ENCODE measurements around the gene ST3GAL4. TPM values are rescaled to one million over a fixed set of nuclear protein-coding genes. Genes with fewer than 3 reads are reported as not detected.

Gene ST3GAL4
- total and polyA plus RNA-seq, 2 of the 8 experiments (the other 6 are each of a cell fraction or from before 2014, with no cell fraction given) = 15.6 to 20.0 TPM

GRCh38 chr11:126311401-126312291 is 43.8 kb upstream of the ST3GAL4 start:
- Histone ChIP-seq H2BK5ac (ENCODE audit: low read depth, low read length) (no peak overlapping the region), H3K36me3 (ENCODE audit: control insufficient read depth in 2 of 4, insufficient read depth in 4 of 4, low read length in 3 of 4) (peaks cover 0 to 4% (median 2%) of the 10 kb centered on the region in 4 experiments; a peak in 2 of 8 replicates), H3K9me3 (ENCODE audit: insufficient read depth in 2 of 2, low read depth in 1 of 2, low read length in 1 of 2) (no peaks in the 10 kb centered on the region), H4K20me1 (replicated peaks in 1 of 2; ENCODE audit: control insufficient read depth in 1 of 2, insufficient read depth in 2 of 2, low read length in 2 of 2) (peaks cover 0 to 1% of the 10 kb centered on the region in 2 experiments), H3K4ac (replicated peaks; ENCODE audit: insufficient read length, low read depth, low read length) (no peak overlapping the region), H4K91ac (replicated peaks; ENCODE audit: insufficient read length, low read length) (no peak overlapping the region), H2BK15ac (ENCODE audit: low read length) (no peak overlapping the region), H2AFZ (ENCODE audit: low read length) (no peak overlapping the region), H3K4me1 (replicated peaks in 1 of 4; ENCODE audit: control insufficient read depth in 3 of 4, insufficient read depth in 4 of 4, low read length in 3 of 4) (no peaks in the 10 kb centered on the region), H3K79me1 (ENCODE audit: low read depth, low read length) (no peaks in the 10 kb centered on the region), H3K27ac (ENCODE audit: low read depth, low read length) (no peak overlapping the region), H3K23me2 (ENCODE audit: low read depth, low read length) (no peaks in the 10 kb centered on the region), H2BK12ac (ENCODE audit: low read depth, low read length) (no peak overlapping the region), H3K14ac (ENCODE audit: insufficient read length) (no peak overlapping the region), H3K18ac (ENCODE audit: extremely low read depth, low read length) (no peak overlapping the region), H3K23ac (ENCODE audit: insufficient read length) (no peak overlapping the region), H2AK5ac (ENCODE audit: low read depth, low read length) (no peak overlapping the region), H4K8ac (ENCODE audit: extremely low read depth, insufficient read depth, low read length) (no peak overlapping the region), H2BK120ac (replicated peaks; ENCODE audit: low read depth, low read length) (no peak overlapping the region), H2BK20ac (ENCODE audit: low read length) (no peak overlapping the region), H3K4me2 (ENCODE audit: insufficient read depth in 1 of 2, low read depth in 2 of 2, low read length in 2 of 2) (no peak overlapping the region), H3K27me3 (replicated peaks in 1 of 4; ENCODE audit: control insufficient read depth in 3 of 4, extremely low read depth in 1 of 4, insufficient read depth in 3 of 4, low read length in 3 of 4) (no peaks in the 10 kb centered on the region), H4K5ac (ENCODE audit: insufficient read length, low read depth, low read length) (no peak overlapping the region), H3K56ac (replicated peaks; ENCODE audit: insufficient read length, low read depth, low read length) (no peak overlapping the region), H3K79me2 (ENCODE audit: control insufficient read depth in 1 of 2, insufficient read depth in 2 of 2, low read length in 2 of 2) (no peaks in the 10 kb centered on the region), H3K9ac (replicated peaks in 1 of 4; ENCODE audit: extremely low read depth in 1 of 4, low read depth in 3 of 4, low read length in 3 of 4) (no peak overlapping the region; a peak in 1 of 7 replicates), H3K4me3 (ENCODE audit: extremely low read depth in 1 of 4, insufficient read depth in 2 of 4, low read depth in 3 of 4, low read length in 4 of 4) (no peak overlapping the region)
- WGBS, 2 experiments (ENCODE audit: extremely low coverage in 1 of 2, insufficient coverage in 1 of 2, insufficient read length in 1 of 2, insufficient replicate concordance in 2 of 2, low coverage in 1 of 2, low lambda C conversion rate in 2 of 2, missing lambda C conversion rate in 1 of 2) = 92% methylated on average over 14 of the region's 14 CpGs; no CpG with 5 or more reads in 1 of the 2 experiments
- ChIA-PET CTCF (ENCODE audit: partially characterized antibody) (interaction anchor here (0.8 to 4.8 kb wide), 37 partner anchors 8 to 255 kb away, joined by 3 to 31 read pairs (median 6); partner anchors contain the start of gene ST3GAL4), POLR2A (ENCODE audit: partially characterized antibody) (interaction anchor here (0.9 to 1.4 kb wide), 3 partner anchors 8 to 45 kb away, joined by 3 read pairs; partner anchors contain the start of gene DCPS)
- FAIRE-seq = no peak
- DNase-seq (ENCODE audit: low read depth in 1 of 2, low spot score in 2 of 2) = no peak
- TF ChIP-seq SIN3A (conservative IDR thresholded peaks at IDR 0.05 in 1 of 2, IDR thresholded peaks at IDR 0.05 in 1 of 2; ENCODE audit: low read depth in 1 of 2, low read length in 2 of 2) (no peak), E2F6 (IDR thresholded peaks at IDR 0.05) (no peak), ZNF274 (IDR thresholded peaks at IDR 0.05; ENCODE audit: borderline replicate concordance, extremely low read depth, low read length) (no peak), BCL11A (IDR thresholded peaks at IDR 0.05; ENCODE audit: low read depth in 2 of 2, low read length in 2 of 2) (no peak), HDAC2 (IDR thresholded peaks at IDR 0.05; ENCODE audit: borderline replicate concordance in 1 of 2, low read depth in 2 of 2, low read length in 2 of 2) (no peak), GABPA (IDR thresholded peaks at IDR 0.05; ENCODE audit: borderline replicate concordance, insufficient read depth, low read length) (no peak), POLR2A (IDR thresholded peaks at IDR 0.05; ENCODE audit: control extremely low read depth in 1 of 2, low read depth in 2 of 2, low read length in 2 of 2) (no peak), KDM5A (IDR thresholded peaks at IDR 0.05; ENCODE audit: low read length) (no peak), GTF2F1 (IDR thresholded peaks at IDR 0.05; ENCODE audit: borderline replicate concordance, low read depth, low read length) (no peak), SUZ12 (IDR thresholded peaks at IDR 0.05; ENCODE audit: low read length) (no peak), JUND (IDR thresholded peaks at IDR 0.05; ENCODE audit: low read length) (no peak)
